GM13977 (cell line): Measurements from ENCODE around the gene HEBP1.

Source experiments
- DNase-seq: peaks from one replicate; pipeline ENCODE4 v3.0.0; 2012; ENCODE audit warnings: low spot score
- CTCF ChIP-seq: IDR thresholded peaks from 2 replicates; pipeline ENCODE4 v1.5.1; 2012; ENCODE audit warnings: mild to moderate bottlenecking, control low read depth; ENCODE audit not compliant: insufficient read depth; ENCODE audit errors: extremely low read depth, missing control alignments
- in situ Hi-C: fragments of 300-500 bp; cut with MboI; formaldehyde crosslinking; loops from one replicate; pipeline ENCODE4 v1.12.0; 2022; ENCODE audit warnings: low sequenced_read_pairs, low pct_unique_long_range_greater_than_20kb, mixed read lengths, inconsistent platforms; ENCODE audit not compliant: unreplicated experiment

Gene HEBP1

GRCh38 chr12:13024531-13024916, 24.5 kb upstream of the HEBP1 start:
- TF ChIP-seq CTCF: no peak
- in situ Hi-C loops: loop anchor here (25.0 kb wide), 1 partner anchor 188 kb away; no protein-coding TSS in a partner anchor
- DNase-seq: no peak

- no peak for DNase-seq
- in situ Hi-C loops: loop anchor here (25.0 kb wide), 1 partner anchor 188 kb away; no protein-coding TSS in a partner anchor
- TF ChIP-seq CTCF: peak; percentile 53
Measured at GRCh38 chr12:13023811-13024530, 23.9 kb upstream of the HEBP1 start.

GRCh38 chr12:13022851-13023271, 22.8 kb upstream of the HEBP1 start:
- in situ Hi-C loops: loop anchor here (25.0 kb wide), 1 partner anchor 189 kb away; no protein-coding TSS in a partner anchor
- no peak for DNase-seq
- no peak for TF ChIP-seq CTCF

GRCh38 chr12:13011098-13011497, 11.0 kb upstream of the HEBP1 start:
- in situ Hi-C loops: loop anchor here (25.0 kb wide), 1 partner anchor 201 kb away; no protein-coding TSS in a partner anchor
- no peak for TF ChIP-seq CTCF
- DNase-seq: no peak

- no peak for TF ChIP-seq CTCF
- no peak for DNase-seq
- in situ Hi-C loops: loop anchor here (25.0 kb wide), 1 partner anchor 203 kb away; no protein-coding TSS in a partner anchor
Measured at GRCh38 chr12:13008741-13009380, 8.8 kb upstream of the HEBP1 start.

- DNase-seq: no peak
- in situ Hi-C loops: loop anchor here (25.0 kb wide), 1 partner anchor 205 kb away; no protein-coding TSS in a partner anchor
Measured at GRCh38 chr12:13007496-13008233, 7.6 kb upstream of the HEBP1 start.

More at GRCh38 chr12:13007496-13008233, 7.6 kb upstream of the HEBP1 start:
- no peak for TF ChIP-seq CTCF
